Hippocampal formation (tissue), 2 donors: ENCODE measurements around the gene PTPRG.

Source experiments
- DNase-seq, 2 donors: peaks; one replicate each; lab custom pipeline; 2025; lab: John Stamatoyannopoulos, UW

PTPRG gene

DNA sequence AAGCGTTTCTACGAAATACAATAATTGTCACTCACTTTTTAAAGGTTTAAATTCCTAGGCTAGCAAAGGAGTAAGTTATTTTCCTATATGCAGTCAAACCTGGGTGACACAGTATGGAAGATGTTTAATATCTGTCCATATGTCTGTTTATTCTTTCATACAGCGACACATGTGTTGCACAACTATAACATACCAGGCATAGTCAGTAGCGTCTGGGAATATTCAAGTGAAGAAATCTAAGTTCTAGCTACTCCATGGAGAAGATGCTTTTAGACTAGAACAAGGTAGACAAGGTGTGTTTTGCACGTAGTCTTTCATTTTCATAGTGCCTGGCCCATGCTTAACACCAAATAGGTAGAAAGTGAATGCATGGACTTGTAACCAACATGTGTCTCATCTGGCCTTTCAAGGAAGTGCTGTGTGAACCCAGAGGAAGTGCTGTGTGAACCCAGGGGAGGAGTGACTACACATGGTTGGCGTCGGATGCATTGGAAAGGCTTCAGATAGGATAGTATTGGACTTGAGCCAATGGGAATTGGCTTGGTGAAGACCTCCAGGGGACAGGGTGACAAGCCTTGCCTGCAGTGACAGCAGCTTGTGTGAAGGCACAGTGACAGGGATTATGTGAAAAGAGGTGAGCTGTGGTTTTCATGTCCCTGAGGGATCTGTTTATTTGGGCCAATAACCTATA, 267.0 kb downstream of the PTPRG start:
- DNase-seq, result no peak

DNA sequence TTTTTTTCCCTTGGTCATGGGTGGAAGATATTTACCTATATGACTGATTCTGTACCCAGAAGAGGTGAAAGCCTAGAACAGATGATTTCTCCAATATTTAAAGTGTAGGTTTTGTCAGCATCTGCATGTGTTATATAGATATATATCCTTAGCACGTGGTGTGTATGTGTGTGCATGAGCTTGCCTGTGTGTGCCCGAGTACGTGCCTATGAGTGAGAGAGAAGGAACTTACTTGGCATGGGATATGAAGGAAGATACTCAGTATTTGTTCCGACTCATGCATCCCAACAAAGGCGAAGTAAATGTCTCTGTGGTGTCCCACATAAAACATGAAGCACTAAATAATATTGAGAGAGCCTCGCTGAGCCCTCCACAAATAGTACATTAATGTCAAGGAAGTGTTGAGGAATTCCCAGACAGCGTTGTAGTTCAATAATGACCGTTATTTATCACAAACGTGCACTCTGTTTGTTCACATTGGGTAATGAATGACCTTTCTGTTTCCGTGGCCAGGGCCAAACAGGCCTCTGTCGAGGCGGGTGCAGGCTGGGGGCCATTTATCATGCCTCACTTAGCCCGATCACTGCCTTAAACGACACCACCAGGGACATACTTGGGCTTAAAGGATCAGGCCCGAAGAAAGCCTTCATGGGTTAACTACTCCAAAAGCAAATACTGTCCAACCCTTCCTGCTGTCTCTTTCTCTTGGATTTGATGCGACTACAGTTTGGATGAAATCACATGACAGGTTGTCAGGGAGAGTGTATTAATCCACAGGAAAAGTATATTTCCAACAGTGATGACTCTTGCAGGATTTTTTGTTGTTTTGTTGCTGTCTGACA, 267.7 kb downstream of the PTPRG start:
- no peak for DNase-seq

DNA sequence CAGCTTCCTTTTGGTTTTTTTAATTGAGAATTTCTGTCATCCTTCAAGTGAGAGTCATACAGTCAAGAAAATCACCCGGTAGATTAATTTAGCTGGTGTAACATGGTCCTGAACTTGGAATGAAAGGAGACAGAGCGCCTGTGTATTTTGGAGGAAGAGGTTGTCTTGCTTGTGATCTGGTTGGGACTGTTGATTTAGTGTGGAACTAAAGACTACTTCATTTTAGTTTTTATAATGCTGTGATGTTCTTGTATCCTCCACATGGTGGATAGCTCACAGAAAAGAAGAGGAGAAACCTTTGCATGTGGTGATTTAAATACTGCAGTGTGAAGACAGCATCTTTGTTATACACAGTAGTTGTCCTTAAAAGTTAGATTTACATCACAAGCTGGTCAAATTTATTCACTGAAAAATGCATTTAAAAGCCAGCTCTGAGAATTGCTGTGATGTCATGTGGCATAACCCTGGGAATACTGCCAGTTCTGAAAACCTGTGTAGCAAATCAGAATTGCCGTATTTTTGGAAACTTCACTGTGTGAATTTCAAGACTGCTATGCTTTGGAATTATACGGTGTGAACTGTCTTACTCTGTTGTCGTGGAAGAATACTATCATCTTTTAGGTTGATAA, 268.5 kb downstream of the PTPRG start:
- peak in 1 of 2 donors; percentile 13 for DNase-seq

DNA sequence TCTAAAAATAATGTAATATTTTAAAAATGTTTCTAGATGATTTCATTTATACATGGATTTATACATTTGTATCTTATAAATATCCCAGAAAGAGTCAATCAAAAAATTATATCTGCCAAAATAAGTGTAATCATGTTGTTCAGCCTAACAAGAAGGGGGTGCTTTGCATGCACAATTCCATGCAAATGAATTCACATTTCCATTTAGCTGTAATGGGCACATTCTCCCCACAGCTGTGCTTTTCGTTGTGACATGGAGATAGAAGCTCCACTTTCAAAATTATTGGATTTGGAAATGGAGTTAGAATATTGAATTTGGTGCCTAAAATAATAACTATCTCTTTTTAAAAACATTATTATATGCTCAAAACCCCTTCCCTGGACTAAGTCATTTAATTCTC, 270.6 kb downstream of the PTPRG start:
- no peak for DNase-seq

DNA sequence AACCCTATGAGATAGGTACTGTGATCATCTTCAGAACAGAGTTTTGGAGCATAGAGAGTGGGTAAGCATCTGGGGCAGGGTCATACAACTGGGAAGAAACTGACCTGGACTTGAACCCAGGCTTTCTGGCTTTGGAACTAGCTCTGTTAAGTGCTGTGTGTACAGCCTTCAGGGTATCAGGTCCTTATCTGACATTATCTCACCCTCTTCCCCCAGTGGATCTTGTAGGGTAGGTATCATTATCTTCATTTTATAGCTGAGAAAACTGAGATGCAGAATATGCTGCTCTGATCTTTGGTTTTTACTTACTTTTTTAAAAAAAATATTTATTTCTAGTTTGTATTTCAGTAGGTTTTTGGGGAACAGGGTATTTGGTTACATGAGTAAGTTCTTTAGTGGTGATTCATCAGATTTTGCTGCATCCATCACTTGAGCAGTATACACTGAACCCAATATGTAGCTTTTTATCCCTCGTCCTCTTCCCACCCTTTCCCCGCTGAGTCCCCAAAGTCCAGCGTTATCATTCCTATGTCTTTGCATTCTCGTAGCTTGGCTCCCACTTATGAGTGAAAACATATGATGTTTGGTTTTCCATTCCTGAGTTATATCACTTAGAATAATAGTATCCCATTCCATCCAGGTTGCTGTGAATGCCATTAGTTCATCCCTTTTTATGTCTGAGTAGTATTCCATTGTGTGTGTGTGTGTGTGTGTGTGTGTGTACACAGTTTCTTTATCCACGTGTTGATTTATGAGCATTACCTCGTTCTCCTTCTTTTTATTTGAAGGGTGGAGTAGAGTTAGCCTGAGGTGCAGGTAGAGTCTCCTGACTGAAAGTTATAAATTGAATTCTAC, 271.2 kb downstream of the PTPRG start:
- DNase-seq, result no peak

DNA sequence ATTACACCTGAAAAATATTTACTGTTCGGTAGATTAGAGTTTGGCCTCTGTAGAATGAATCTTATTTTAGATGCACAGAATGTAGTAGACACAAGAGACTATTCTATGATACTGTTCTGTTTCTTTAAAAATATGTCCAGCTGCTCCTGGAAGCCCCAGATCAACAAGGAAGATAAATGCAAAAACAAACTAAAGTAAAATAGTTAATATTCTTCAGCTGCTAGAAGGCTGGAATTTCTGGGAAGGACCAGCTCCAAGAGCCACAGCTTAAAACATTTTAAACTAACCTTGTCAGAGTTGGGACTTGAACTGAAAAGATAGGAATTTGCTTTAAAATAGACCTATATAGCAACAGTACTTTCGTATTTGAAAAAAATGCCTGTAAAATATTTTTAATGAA, 277.9 kb downstream of the PTPRG start:
- no peak for DNase-seq

DNA sequence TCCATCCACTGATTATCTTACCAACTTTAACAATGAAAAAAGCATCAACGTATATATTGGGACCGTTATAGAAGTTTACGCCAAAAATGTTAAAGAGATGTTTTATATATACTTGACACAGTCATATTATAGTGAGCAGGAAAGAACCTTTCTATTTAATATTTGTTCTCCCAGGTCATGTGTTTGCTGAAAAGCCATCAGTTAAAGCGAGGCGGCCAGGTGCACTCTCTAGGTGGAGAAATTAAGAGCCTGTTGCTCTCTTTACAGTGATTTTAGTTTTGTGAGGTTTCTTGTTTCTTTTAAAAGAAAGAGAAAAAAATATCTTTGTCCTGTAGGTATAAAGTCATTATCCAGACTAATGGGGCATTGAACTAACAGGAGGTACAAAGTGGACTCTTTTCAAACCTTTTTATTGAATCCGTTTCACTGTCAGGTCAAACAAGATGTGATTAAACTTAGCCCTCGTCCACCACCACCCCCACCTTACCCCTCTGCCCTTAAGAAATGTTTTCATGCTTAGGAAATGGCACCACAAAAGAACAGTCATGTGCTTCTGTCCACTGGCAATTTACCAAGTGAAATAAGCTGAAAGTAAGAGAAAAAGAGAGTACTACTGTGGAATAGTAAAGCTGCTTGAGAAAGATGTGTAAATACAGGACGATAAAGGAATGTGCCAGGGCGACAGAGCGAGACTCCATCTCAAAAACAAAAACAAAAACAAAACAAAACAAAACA, 279.9 kb downstream of the PTPRG start:
- no peak for DNase-seq

DNA sequence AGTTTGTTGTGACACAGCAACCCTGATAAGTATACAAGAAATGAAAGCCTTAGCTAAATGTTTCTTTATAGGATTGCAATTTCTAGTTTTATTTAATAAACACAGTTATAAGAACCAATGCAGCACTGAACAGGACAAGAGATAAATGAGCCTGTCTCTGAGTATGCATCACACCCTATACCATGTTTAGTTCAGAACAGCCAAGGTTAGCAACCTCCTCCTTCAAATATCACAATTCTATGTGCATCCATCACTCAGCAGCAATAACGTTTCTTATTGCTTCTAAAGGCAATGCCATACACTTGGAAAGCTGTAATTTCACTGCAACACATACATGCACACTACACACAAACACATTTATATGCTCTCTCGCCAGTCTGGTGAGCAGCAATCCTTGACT, 280.6 kb downstream of the PTPRG start:
- DNase-seq, result no peak

DNA sequence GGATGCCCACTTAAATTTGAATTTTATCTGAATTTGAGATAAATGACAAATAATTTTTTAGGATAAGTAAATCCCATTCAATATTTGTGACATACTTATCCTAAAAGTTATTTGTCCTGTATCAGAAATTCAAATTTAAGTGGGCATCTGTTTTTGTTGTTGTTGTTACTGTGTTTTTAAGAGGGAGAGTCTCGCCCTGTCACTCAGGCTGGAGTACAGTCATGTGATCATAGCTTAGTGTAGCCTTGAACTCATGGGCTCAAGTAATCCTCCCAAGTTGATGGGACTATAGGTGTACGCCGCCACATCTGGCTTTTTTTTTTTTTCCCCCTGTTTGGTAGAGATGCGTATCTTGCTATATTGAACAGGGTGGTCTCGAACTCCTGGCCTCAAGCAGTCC, 283.0 kb downstream of the PTPRG start:
- DNase-seq, result no peak

DNA sequence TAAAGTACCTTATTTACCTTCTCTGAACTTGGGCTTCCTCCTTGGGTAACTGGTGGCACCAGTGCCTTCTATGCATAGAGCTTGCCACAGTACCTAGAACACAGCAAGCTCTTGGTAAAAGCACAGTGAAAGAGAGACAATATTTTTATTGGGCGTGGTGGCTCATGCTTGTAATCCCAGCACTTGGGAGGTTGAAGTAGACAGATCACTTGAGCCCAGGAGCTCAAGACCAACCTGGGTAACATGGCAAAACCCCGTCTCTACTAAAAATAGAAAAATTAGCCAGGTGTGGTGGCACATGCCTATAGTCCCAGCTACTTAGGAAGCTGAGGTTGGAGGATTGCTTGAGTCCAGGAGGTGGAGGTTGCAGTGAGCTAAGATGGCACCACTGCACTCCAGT, 285.1 kb downstream of the PTPRG start:
- DNase-seq, result no peak

DNA sequence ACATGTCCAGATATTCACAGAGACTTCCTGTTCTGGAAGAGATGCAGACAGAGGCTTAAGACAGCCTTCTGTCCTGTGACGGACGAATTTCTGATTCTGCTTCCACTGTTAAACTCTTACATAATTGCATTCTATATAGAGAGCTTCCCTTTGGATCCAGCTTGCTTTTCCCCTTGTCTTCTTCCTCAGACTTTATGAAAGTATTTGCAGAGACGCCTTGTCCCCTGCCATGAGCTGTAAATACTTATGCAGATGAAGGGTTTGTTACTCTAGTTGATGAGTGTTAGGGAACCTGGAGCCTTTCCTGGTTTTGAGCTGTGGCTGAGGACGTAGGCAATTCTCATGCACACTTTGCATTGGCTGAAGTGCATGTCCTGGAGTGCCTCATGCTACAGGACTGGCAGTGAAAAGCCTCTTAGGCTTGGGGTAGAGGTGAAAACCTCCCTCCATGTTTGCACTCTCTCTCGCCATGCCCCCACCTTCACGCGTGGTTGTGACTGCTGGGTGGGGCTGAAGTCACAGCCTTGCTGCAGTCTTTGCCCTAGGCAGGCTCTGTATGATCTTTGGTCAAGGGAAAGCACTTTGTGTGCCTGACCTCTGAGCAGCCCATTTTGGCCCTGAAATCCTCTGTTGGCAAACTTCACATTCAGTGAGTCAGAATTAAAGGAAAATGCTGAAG, 286.6 kb downstream of the PTPRG start:
- DNase-seq, result no peak

DNA sequence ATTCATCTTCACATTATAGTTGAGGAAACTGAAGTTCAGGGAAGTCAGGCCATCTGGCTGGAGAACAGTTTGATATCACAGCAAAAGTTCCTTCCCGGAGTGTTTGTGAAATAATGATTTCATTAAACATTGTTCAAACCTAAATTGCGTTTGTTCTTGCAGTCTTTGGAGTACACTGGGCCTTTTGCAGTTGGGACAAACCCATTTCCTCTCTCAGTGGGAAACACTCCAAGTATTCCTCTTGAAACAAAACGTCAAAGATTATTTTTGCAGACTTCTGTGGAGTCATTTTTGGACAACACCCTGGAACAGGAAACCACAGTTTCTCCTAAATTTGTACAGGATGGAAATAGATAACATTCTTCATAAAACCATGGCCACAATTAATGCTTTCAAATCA, 287.5 kb downstream of the PTPRG start:
- DNase-seq, result no peak

DNA sequence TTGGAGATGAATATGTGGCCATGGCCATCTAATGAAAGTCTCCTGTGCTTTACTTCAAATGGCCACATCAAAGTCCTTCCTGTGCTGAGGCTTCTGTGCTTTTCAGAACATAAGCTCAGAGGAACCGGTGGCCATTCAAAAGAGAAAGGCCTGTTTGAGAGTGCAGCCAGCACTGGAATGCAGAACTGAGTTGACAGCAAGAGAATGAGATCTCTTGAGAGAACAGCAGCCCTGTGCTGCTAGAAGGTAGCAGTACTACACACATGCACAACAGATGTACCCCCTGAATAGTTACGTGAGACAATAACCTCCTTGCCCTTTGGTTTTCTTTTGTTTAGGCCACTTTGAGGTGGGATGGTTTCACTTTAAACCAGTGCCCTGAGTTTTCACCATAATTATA, 292.5 kb downstream of the PTPRG start:
- no peak for DNase-seq

DNA sequence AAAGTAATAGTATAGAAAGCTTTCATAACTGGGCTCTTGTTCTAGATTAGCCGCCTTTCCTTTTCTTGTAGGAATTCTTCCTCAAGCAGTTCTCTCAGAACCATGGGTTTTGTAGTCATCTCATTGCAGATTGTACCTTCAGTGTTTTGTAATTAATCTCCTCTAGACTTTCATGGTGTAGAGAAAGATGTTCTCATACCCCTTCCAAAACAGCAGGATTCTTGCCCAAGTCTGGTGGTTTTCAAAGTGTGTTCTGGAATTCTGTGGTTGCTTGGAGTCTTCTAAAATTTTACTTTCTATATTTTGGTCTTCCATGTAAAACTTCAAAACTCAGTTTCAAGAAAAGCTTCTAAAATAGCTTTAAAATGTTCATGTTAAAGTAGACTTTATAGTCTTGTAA, 293.8 kb downstream of the PTPRG start:
- DNase-seq, result no peak

DNA sequence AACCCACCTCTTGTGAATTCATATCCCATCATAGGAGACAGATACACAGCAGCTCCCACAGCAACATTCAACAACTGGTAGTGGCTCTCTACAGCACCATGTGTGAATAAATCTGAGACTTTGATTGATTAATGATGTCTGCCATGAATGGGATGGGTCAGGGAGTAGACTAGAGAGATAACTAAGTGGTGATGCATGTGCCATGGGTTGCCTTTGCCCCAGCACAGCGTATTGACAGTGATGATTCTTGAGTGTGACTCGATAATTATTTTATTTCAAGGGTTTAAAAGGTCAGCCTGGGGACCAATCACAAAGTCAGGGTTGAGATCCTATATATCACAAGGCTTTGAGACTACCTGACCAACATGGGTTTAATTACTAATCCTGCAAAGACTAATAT, 295.9 kb downstream of the PTPRG start:
- DNase-seq, result no peak

DNA sequence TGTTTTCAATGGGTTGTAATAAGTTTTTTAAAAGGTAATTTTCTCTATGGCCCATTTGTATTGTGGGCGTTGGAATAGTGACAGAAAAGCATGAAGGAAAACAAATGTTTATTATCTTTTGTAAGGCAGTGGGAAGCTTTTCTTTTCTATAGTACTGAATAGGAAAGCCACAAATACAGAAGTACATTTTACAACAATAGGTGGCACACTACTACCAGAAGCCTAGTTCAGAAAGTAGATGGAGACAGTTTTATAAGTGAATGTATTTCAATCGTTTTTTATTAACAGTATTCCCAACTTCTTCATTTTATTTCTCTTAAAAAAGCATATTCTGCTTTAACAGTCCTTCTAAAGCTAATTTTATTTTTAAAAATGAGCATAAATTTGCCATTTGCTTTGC, 296.7 kb downstream of the PTPRG start:
- DNase-seq, result peak in 1 of 2 donors; percentile 38

DNA sequence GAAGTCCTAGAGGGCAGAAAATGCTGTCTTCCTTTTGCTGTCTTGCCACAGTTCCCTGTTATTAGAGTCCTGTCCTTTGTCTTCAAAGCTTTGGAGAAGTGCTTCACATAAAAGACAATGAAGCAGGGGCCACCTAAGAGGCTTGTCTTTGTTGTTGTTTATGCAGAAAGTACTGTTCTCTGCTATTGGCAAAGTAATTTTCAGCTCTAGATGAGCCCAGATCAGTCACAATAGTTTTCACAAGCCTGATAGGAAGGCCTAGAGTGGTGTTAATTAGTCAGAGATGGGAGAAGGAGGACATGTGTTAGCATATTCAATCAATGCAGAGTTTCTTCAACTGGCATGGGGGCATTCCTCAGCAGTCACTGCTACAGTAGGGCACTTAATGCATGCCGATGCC, 300.0 kb downstream of the PTPRG start:
- DNase-seq, result no peak

DNA sequence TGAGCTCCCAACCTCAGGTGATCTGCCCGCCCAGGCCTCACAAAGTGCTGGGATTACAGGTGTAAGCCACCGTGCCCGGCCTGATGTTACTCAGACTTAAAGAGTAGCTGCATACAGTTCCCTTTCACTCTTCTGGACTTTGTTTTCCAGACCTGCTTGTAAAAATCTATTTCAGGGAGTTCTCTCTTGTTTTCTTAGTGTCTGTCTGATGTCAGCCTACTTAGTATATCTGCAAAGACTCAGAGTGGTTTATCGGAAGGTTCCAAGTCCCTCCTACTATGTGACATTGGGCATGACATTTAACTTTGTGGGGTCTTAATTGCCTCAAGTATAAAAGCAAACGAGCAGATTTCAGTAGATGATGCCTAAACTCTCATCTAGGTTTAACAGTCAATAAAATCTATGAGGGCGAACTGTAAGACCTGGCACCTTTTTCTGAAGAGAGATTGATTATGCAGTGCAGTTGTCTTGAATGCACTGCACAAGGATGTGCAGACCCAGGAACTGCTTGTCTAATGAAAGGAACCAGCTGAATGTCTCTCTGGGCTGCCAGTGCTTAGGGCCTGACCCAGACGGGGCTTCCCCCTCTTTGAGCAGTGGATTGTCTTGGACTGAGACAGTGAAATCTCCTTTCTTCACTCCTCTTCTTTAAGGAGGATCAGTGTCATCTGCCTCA, 301.4 kb downstream of the PTPRG start:
- no peak for DNase-seq

DNA sequence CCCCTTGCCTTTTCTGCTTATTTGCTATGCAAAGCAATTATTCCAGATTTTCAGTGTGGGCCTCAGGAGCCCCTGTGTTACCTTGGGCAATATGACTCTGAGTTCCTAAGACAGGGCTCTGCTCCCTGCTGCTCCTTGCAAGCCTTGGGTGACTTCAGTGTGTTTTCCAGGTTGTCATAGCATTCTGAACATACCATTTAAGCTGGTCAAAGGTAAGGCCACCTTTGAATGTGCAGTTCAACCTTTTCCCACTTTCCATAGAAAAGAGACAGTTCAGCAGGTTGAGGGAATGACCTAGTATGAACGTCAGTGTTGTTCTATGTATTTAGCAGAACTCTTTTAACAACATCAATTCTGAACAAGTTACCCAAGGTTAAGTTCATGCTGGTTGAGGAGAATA, 302.2 kb downstream of the PTPRG start:
- no peak for DNase-seq

DNA sequence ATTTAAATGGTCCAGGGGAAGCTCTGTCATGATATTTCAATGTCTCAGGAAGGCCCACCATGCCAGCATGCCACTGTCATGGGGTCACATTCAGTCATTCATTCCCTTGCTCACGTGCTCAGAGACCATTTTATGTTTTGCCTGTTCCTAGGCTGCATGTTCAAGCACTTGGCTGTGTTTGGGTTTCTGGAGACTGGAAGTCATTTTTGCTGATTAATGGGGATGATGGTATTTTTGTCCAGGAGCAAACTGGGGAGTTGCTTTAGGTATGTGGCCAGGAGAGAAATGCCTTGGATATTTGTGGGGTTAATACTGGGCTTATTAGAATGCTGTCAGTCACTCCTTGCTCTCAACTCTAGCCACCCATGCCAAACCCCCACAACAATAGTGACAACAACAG, 303.5 kb downstream of the PTPRG start:
- DNase-seq, result no peak
